HG03108 (cell line): ENCODE results near the gene IBSP.

Experiments
- ATAC-seq: cut with Tn5 transposase; IDR thresholded peaks from one replicate; pipeline ENCODE4 v1.9.1; 2021; ENCODE audit warnings: moderate library complexity; ENCODE audit not compliant: unreplicated experiment

IBSP gene, protein sequence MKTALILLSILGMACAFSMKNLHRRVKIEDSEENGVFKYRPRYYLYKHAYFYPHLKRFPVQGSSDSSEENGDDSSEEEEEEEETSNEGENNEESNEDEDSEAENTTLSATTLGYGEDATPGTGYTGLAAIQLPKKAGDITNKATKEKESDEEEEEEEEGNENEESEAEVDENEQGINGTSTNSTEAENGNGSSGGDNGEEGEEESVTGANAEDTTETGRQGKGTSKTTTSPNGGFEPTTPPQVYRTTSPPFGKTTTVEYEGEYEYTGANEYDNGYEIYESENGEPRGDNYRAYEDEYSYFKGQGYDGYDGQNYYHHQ

DNA sequence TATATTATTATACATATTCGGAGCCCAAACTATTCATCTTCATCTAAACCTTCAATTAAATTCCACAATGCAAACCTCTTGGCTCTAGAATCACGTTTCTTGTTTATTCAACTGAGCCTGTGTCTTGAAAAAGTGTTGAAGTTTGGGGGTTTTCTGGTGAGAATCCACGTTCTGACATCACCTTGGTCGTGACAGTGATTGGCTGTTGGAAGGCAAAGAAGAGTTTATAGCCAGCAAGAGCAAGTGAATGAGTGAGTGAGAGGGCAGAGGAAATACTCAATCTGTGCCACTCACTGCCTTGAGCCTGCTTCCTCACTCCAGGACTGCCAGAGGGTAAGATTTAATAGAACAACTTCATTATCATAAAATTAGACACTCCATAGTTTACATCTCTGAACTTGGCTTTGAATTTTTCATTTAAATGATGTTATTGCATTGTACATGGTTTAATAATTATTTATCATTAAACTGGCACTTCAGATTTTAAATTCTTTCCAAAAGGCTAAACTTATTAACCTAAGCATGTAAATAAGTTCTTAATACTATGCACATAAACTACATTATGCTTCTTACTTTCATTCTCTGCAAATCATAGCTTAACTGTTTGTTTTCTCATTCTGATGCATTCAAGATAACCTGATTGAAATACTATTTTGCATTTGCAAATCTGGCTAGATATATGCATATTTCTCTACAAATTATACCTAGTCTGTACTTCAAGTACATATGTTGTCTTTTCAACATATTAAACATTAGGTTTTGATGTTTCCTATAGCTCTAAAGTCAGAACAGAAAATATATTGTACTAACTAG lies at the start of gene IBSP:
TSS of gene IBSP (plus strand) at position 254 of the 813 bp plus-strand sequence. CDS start 2,808 bp downstream, outside the sequence.
- no peak for ATAC-seq

DNA sequence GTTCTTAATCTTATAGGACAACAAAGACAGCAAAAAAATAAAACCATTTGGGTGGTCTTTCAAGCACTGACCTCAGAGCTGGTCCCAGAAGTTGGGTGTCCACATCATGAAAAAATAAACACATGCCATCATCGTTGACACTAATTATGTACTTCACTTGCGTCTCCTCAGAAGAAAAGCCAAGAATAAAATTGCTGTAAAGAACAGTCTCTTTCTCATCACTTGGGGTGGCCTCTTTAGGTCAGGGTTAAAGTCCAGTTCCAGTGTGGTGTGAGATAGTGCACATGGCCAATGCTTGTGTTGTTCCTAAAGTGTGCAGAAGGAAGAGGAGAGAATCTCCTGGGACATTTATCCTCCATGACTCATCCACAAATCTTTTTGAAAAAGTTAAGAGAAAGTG lies 49.5 kb upstream of the IBSP start:
- no peak for ATAC-seq

DNA sequence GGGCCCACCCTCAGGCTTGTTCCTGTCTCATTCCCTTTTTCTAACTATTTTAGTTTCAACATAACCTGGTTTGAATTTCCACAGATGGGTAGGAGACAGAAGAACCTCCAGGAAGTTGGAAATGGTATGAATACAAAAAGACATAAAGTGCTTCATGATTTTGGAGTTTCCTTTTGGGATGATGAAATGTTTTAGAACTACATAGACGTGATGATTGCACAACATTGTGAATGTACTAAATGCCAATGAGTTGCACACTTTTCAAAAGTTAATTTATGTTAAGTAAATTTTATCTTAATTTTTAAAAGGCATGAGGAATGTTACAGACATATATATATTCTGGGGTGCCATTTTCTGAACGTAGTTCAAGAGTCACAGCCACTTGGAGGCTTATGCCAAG lies 41.1 kb upstream of the IBSP start:
- no peak for ATAC-seq

DNA sequence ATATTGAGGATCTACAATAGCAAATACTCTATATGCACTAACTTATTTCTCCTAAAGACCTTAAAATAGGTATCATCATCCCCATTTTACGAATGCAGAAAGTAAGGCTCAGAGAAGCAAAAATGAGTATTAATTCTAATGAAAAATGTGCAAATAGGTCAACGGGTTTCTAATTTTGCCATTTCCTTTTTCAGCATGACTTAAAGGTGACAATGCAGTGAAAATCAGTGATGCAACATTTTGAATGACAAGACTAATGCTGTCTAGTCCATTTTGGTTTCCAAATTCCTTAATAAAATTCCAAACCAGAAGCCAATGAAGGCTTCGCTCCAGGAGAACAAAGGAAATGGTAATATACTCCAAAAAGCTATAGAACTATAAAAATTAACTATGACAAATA lies 37.0 kb upstream of the IBSP start:
- ATAC-seq = no peak

DNA sequence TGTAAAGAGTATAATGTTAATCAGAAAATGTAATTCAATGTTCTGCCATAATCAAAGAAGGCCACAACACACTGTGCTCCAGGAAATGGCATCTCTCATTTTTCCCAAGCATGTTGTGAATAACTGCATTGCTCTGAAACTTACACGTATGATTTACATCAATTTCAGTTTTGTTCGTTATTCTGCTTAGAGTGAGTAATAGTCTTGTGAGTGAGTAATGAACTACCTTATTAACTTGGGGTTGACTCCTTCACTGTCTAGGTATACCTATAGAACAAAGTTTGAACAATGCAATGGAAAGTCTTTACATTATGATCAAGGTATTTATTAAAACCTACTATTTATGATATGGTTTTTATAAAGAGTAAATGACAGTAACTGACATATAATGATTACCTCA lies 17.8 kb upstream of the IBSP start:
- ATAC-seq = no peak

DNA sequence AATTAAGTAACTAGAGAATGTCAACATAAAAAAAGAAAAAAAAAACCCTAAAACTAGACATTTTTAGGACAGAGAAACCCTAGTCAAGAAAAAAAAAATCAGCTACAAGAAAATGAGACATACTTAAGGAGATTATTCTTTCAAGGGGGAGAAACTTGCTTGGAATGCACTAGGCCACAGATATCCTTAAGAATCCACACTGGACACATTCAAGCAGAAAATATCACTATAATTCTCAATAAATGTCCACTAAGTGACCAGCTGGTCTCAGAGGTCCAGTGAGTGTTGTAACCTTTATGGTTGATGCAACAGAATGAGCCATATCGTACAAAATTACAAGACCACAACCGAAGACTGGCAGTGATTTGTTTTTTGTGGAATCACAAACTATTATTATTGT lies 15.6 kb upstream of the IBSP start:
- no peak for ATAC-seq

DNA sequence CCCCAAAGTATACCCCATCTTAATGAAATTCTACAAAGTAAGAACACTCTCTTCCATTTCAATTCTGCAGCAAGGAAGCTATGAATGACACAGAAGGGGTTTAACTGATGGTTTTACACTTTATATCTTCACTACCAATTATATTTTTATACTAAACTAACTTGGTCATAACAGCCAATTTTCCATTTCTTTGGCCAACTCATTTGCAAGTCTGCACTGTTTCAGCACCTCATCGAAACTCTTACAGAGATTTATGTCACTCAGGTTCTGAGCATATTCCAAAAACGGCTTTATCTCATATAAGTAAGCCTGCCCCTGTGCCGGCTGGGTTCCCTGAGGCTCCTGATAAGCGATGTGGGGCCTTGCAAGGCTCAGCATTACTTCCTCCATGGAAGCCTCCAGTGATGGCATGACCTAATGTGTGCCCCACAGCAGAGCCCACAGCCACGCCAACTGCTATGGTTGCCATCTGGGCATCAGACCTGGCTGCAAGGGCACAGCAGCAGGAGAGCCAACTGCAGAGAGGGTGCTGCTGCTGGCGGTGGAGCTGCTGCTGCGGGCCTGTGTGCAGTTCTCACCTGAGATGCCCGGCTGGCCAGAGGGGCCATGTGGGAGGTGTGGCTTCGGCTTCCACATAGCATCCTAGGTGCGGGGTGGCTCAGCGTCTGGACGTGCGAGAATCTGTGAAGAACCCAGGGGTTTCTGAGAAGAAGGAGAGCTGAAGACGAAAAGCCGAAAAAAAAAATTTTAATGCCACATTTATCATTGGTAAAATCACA lies 13.4 kb upstream of the IBSP start:
- ATAC-seq = no peak

DNA sequence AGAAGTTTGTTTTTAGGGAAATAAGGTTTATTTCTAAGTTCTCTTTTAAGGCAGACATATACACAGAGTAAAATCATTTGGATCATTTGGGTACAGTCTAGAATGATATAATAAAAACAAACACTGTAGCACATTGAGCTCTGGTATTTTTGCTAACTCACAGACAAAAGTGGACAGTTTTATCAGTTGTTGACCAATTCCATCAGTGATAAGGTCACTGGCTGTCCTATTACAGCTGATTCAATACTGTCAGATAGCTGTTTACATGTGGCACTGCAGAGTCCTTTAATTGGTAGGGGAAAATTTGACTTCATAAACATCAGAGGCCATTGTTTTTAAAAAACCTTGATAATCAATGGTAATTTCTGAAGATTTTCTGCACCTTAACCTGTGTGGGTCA lies 3.5 kb downstream of the IBSP start:
- ATAC-seq = no peak

DNA sequence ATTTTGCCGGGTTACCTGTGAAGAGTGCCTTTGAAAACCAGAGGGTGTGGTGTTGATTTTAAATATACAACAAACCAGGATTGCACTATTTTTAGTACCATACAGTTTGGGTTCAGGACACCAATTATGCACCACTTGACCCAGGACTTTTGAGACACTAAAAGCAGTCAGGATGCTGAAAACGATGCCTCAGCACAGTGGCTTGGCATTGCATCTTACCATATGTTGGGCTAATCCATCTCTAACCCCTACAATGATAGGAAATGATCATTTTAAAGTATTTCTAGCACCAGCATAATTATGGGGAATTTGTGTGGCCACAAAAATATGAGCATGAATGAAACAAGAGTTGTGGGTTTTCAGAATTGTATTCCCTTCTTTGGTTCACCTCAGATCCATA lies 4.1 kb downstream of the IBSP start:
- ATAC-seq = no peak

DNA sequence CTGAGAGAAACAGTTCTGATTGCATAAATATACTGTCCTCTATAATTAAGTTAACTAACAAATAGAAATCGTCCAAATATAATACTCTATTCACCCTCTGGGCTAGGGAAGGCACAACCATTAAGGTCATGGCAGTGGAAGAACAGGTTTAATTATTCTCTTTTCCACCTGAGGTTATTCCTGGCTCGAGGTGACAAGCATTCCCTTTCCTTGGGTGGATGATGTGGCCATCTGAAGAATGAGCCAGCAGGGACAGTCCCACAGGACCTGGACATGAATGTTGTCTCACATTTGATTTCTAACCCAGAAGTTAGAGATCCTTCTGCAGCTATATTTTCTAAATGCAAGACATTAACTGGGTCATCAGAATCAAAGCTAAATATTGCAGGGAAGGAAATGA lies 5.5 kb downstream of the IBSP start:
- ATAC-seq = no peak

DNA sequence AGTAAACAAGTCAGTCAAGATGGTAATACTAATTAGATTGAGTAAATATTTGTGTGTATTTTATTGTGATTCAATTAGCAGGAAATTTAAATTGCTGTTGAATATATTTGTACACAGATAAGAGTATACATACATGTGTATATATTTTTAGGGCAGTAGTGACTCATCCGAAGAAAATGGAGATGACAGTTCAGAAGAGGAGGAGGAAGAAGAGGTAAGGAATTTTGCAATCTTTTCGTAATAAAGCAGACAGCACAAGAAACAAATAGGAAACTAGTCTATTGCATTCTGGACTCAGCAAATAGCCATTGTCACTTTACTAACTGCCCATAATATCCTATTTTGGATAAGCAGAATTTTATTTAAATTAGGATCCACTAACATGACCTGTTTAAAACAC lies 6.6 kb downstream of the IBSP start:
- ATAC-seq = no peak

DNA sequence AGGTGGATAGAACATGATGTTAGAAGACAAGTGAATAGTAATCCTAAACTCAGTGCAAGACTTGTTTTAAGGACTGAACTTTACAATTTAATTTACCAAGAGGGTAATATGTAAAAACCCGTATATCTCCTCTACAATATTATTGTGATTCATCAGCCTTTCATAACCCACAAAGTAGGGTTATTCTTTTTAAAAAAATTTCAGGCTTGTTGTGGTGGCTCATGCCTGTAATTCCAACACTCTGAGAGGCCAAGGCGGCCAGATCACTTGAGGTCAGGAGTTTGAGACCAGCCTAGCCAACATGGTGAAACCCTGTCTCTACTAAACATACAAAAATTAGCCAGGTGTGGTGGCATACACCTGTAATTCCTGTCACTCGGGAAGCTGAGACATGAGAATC lies 7.2 kb downstream of the IBSP start:
- ATAC-seq = no peak

DNA sequence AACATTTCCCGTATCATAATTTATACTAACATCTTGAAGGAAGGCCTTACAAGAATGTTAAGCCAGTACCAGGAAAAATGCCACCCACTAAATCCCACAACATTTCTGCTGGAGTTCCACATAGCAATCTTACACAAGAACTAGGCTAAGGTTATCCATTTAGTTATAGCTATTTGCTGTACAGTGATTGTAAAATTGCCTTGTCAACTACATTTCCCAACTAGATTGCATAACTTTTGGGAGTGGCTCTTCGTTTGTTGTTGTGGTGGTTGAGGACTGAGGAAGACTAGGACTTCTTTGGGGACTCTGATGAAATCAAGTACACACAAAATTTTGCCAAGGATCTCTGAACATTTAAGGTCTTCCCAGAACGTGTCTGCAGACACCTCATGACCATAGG lies 8.0 kb downstream of the IBSP start:
- ATAC-seq = no peak

DNA sequence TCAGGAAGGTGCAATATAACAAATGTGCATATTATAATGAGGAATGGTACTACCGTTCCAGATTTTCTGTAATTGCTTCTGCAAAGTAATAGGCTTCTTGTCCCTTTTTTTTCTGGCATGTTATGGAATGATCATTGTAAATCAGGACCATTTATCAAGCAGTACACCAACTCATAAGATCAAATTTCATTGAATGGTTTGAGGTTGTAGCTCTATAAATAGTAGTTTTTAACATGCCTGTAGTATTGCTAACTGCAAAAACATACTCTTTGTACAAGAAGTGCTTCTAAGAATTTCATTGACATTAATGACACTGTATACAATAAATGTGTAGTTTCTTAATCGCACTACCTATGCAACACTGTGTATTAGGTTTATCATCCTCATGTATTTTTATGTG lies 12.6 kb downstream of the IBSP start:
- no peak for ATAC-seq

DNA sequence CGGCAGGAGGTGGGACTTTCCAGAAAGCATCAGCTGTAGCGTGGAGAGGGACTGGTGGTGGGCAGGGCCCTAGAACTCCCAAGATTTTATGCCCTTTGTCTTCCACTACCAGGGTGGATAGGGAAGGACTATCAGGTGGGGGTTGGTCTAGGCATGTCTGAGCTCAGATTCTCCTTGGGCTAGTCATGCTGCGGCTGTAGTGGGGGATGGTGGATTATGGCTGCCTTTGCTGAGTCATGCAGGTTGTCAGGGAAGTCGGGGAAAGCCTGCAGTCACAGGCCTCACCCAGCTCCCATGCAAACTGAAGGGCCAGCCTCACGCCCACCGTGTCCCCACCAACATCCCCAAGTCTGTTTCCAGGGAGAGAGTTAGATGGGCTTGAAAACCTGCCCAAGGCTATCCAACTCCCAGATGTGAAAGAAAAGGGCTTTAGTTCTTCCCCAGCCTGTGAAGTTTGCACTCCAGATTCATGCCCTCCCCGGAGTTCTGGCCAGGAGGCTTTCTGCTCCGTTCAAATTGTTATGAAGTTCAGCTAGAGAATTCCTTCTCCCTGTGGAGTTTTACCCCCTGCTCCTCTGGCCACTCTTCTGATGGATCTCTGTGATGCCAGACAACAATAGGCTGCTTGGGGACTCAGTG lies 20.0 kb downstream of the IBSP start:
- ATAC-seq = no peak

DNA sequence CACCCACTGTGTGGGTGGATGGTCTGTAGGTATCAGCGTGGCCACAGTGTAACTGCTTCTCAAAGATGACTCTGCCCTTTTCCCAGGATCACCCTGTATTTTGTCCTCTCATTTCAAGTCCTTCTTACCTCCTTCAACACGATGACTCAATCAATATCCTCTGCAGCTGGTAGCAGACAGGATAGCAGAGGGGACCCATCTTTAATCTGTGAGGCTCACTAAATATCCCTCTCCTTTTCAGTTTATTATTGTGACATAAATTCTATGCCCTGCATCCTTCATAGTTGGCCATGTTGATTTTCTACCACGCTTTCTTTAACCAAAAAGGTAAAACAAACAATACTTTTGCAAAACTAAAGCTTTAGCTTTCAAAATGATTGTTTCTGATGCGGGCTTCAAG lies 23.8 kb downstream of the IBSP start:
- no peak for ATAC-seq

DNA sequence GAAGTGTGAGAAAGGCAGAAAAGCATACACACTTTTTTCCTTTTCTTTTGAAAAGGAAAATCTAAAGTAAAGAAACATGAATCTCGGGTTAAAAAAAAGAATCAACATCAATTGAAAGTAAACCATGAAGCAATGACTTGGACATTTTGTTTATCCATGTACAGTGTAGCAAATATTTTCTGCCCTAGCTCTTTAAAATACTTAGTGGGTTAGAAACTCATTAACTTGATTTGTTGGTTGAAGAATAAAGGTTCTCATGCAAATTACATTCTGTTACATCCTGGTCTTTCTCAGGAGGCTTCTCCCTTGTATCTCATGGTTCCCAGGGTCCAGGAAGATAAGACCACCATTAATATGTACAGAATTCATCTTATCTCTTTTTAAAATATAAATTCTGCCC lies 24.4 kb downstream of the IBSP start:
- no peak for ATAC-seq

DNA sequence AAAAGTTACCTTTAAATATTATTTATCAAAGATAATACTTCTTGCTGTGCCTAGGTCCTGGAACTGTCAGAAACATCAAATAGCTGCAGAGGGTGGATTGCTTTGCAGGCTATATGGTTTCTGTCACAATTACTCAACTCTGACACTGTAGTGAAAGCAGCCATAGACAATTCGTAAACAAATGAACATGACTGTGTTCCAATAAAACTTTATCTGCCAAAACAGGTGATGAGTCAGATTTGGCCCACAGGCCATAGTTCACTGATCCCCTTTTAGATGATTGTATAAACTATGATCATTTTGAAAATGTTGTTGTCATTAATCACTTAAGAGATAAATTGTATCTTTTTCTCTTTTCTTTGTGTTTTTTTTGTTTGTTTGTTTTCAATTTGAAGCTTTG lies 25.0 kb downstream of the IBSP start:
- no peak for ATAC-seq

DNA sequence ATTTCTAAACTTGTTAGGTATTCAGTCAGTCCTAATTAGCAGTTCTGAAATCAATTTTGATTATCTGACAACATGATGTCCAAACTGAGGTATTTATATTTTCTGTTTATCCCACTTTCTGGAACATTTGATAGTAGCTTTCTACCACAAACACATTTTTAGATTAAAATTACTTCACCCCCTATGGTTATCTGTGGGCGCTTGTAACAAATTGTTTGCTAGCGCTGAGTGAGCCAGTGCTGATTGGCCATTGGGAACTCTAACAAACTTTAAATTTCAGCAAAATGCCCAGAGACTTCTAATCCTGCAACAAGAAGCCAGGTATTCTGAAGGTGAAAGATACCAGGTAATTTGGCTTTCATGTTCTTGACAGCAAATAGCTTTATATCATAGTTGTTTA lies 33.3 kb downstream of the IBSP start, which contains the start of gene MEPE:
TSS of gene MEPE (plus strand) at position 301 of the 400 bp plus-strand sequence. CDS start 1,746 bp downstream, outside the sequence.
- ATAC-seq = no peak

DNA sequence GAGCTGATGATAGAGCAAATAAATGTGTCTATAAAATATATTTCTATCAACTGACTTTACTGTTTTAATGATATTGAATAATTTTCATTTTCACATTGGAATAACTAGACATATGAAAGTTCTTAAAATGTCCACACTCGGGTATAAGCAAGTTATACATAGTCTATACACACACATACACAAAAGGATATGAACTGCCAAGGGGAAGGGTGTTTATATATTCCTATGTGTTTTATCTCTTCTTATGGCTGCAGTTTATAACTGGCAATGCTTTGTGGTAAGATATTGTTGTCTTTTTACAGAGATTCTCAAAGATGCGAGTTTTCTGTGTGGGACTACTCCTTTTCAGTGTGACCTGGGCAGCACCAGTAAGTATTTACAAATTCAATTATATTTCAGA lies 35.0 kb downstream of the IBSP start:
- ATAC-seq = no peak

DNA sequence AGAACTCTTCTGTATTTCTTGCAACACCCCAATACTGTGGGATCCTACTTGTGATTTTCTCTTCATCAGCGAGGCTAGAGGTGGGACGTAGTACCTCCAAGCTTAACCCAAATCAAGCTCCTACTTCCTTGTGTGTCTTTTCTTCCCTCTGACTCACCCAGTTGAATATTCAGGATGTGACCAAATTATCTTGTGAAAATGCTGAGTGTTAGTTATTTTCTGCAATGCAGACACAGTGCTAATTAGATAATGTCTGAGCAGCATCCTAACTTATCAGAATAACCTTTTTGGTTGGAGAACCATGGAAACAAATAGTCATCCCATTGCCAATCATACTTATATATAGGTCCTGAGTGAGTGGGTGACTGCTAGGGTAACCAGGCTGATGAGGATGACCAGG lies 35.8 kb downstream of the IBSP start:
- ATAC-seq = no peak
